Peyer's patch (tissue), 4 donors: ENCODE measurements around the gene NUP188.

Source experiments
- CTCF ChIP-seq, 6 experiments: fragments of 450-650 bp in 4 of 6; fragments of 200-600 bp in 2 of 6; sonication (generic) in 1 of 6; IDR thresholded peaks; one replicate each; pipeline ENCODE4 v1.5.1; 2017 to 2019; ENCODE audit warnings: antibody characterized with exemption in 6 of 6, mild to moderate bottlenecking in 3 of 6, moderate library complexity in 1 of 6
- POLR2A ChIP-seq, 2 donors: fragments of 450-650 bp; IDR thresholded peaks; one replicate each; pipeline ENCODE4 v1.5.1; 2017; ENCODE audit warnings: antibody characterized with exemption in 2 of 2, mild to moderate bottlenecking in 2 of 2, moderate library complexity in 2 of 2

GRCh38 chr9:128947277-128947526, 297 bp upstream of the NUP188 start:
- TF ChIP-seq POLR2A (IDR thresholded peaks at IDR 0.05): no peak
- TF ChIP-seq CTCF (IDR thresholded peaks at IDR 0.05): no peak
